OCI-LY3 (cell line): ENCODE results near the gene HRH3.

ENCODE experiments used
- CTCF ChIP-seq: fragments of 200-600, 300-600 bp; sonication (generic); IDR thresholded peaks from 2 replicates; pipeline ENCODE4 v1.5.1; 2014; ENCODE audit warnings: antibody characterized with exemption, low read length, low read depth
- EZH2phosphoT487 ChIP-seq: fragments of 200-600 bp; shearing (Covaris generic); IDR thresholded peaks from 2 replicates; pipeline ENCODE4 v1.6.1; 2018; ENCODE audit warnings: antibody characterized with exemption, mixed run types, low read depth

- no peak for TF ChIP-seq EZH2phosphoT487
- TF ChIP-seq CTCF = no peak
Measured at GRCh38 chr20:62236766-62237513, 16.9 kb upstream of the HRH3 start.
